Breast epithelium (tissue), 3 donors: ENCODE data around the gene PTAR1.

Experiments
- CTCF ChIP-seq, 3 donors: fragments of 450-650 bp; IDR thresholded peaks; one replicate each; pipeline ENCODE4 v1.5.1; 2016 to 2017; ENCODE audit warnings: antibody characterized with exemption in 3 of 3, mild to moderate bottlenecking in 3 of 3, moderate library complexity in 3 of 3
- POLR2A ChIP-seq: fragments of 450-650 bp; IDR thresholded peaks from one replicate; pipeline ENCODE4 v1.6.1; 2016; ENCODE audit warnings: antibody characterized with exemption, mild to moderate bottlenecking, moderate library complexity
- POLR2AphosphoS5 ChIP-seq, 3 donors: sonication (generic); formaldehyde crosslinking; IDR thresholded peaks; one replicate each; pipeline ENCODE4 v1.6.1; 2017; ENCODE audit warnings: antibody characterized with exemption in 3 of 3

DNA sequence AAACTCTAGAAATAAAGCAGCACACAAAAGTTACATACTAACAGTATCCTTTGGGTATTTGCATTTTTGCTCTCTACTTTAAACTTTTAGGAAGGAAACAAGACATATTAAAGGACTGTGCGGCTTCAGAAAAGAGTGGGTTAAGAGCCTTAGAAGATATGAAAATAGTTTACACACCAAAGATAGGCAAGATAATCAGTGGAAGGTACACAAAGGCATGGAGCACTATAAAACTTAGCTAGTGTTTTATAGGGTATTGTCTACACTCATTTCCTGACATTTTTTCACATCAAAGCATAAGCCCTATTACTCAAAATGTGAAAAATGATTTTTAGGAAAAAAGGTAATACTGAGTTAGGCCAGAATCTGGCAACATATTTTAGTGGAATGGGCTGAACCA is 44.0 kb downstream of the PTAR1 start:
- no peak for TF ChIP-seq CTCF (IDR thresholded peaks at IDR 0.05)
- no peak for TF ChIP-seq POLR2A
- no peak for TF ChIP-seq POLR2AphosphoS5 (IDR thresholded peaks at IDR 0.05)
